ENCODE data around the gene HMGN4. TPM values are rescaled to one million over a fixed set of nuclear protein-coding genes. Genes with fewer than 3 reads are reported as not detected.
A peak's percentile ranks its signal among the peaks of the same experiment; 100 is the strongest.
"Not testable (repeated sequence)": the region's sequence is repeated elsewhere in the genome, so short reads cannot be mapped to it uniquely, and the experiment has no call there.

The HMGN4 gene
- total RNA-seq, 2 donors from 2014 or later, result 24.4 to 37.1 TPM

GRCh38 chr6:26521600-26522391 lies 16.4 kb upstream of the HMGN4 start:
- ATAC-seq (peak; percentile 67), DNase-seq (peak; percentile 64 to 77 (median 70))
- no peaks in the 10 kb centered on the region for H3K9me3 ChIP-seq
- H3K4me1 ChIP-seq, result peaks cover 14% of the 10 kb centered on the region
- intact Hi-C loops (cut with DNase I), result no loop called here
- H3K36me3 ChIP-seq (replicated peaks in 1 of 2; ENCODE audit: insufficient read depth in 1 of 2, low read depth in 2 of 2), result no peaks in the 10 kb centered on the region
- H3K27ac ChIP-seq, result peak overlapping the region; percentile 39 to 92 (median 88)
- peak in 5 of 7 experiments; percentile 7 to 46 (median 24) for TF ChIP-seq CTCF (IDR thresholded peaks at IDR 0.05)
- TF ChIP-seq POLR2A (IDR thresholded peaks at IDR 0.05), result peak in 2 of 3 donors; percentile 54 to 62
- no peaks in the 10 kb centered on the region for H3K27me3 ChIP-seq
- peak overlapping the region; percentile 21 to 56 for H3K4me3 ChIP-seq
- WGBS, 2 donors, result 16 to 30% methylated on average over 33 to 69 of the region's 74 CpGs

GRCh38 chr6:26522486-26523228 lies 15.5 kb upstream of the HMGN4 start:
- H3K9me3 ChIP-seq; H3K4me3 ChIP-seq; H3K27me3 ChIP-seq; ATAC-seq; intact Hi-C loops (cut with DNase I); H3K36me3 ChIP-seq (replicated peaks in 1 of 2; ENCODE audit: insufficient read depth in 1 of 2, low read depth in 2 of 2); DNase-seq: not testable (repeated sequence)
- peaks cover 14% of the 10 kb centered on the region for H3K4me1 ChIP-seq
- WGBS, 2 donors, result 78 to 88% methylated on average over 11 of the region's 11 CpGs
- H3K27ac ChIP-seq, result peak overlapping the region in 2 of 4 donors; percentile 88 to 92

- ATAC-seq, result not testable (repeated sequence)
- 81% methylated on average over 2 of the region's 2 CpGs for WGBS, 2 donors
Measured at GRCh38 chr6:26524314-26524713, 13.9 kb upstream of the HMGN4 start.

GRCh38 chr6:26524722-26525370 lies 13.3 kb upstream of the HMGN4 start:
- H3K4me1 ChIP-seq, result peaks cover 14% of the 10 kb centered on the region
- WGBS, 2 donors, result 70 to 72% methylated on average over 7 of the region's 7 CpGs
- no peaks in the 10 kb centered on the region for H3K9me3 ChIP-seq
- TF ChIP-seq CTCF (IDR thresholded peaks at IDR 0.05), result no peak
- no peak for TF ChIP-seq POLR2A (IDR thresholded peaks at IDR 0.05)
- no peak for ATAC-seq
- intact Hi-C loops (cut with DNase I), result no loop called here
- peak overlapping the region in 1 of 4 donors; percentile 15 for H3K27ac ChIP-seq
- H3K36me3 ChIP-seq (replicated peaks in 1 of 2; ENCODE audit: insufficient read depth in 1 of 2, low read depth in 2 of 2), result no peaks in the 10 kb centered on the region
- no peak for DNase-seq
- no peak overlapping the region for H3K4me3 ChIP-seq
- H3K27me3 ChIP-seq, result no peaks in the 10 kb centered on the region

More at GRCh38 chr6:26524314-26524713, 13.9 kb upstream of the HMGN4 start:
- H3K27ac ChIP-seq; H3K36me3 ChIP-seq (replicated peaks in 1 of 2; ENCODE audit: insufficient read depth in 1 of 2, low read depth in 2 of 2); DNase-seq; H3K9me3 ChIP-seq; H3K4me3 ChIP-seq; H3K27me3 ChIP-seq; intact Hi-C loops (cut with DNase I): not testable (repeated sequence)
- H3K4me1 ChIP-seq, result peaks cover 14% of the 10 kb centered on the region

- intact Hi-C loops (cut with DNase I), result no loop called here
- TF ChIP-seq POLR2A (IDR thresholded peaks at IDR 0.05) (no peak), CTCF (IDR thresholded peaks at IDR 0.05) (no peak)
- no peak for DNase-seq
- no peak for ATAC-seq
- Histone ChIP-seq H3K27me3 (no peaks in the 10 kb centered on the region), H3K36me3 (replicated peaks in 1 of 2; ENCODE audit: insufficient read depth in 1 of 2, low read depth in 2 of 2) (no peaks in the 10 kb centered on the region), H3K9me3 (no peaks in the 10 kb centered on the region), H3K4me1 (peaks cover 9% of the 10 kb centered on the region), H3K27ac (no peak overlapping the region), H3K4me3 (no peak overlapping the region)
- WGBS, 2 donors, result 53 to 57% methylated on average over 2 of the region's 2 CpGs
Measured at GRCh38 chr6:26525838-26526237, 12.3 kb upstream of the HMGN4 start.
